ENCODE data around the gene CARD14.
"Not testable (repeated sequence)": the region's sequence is repeated elsewhere in the genome, so short reads cannot be mapped to it uniquely, and the experiment has no call there.

The CARD14 gene

GRCh38 chr17:80227666-80228065, 57.8 kb downstream of the CARD14 start:
- DNase-seq = no peak

GRCh38 chr17:80228477-80228876, 58.6 kb downstream of the CARD14 start:
- no peak for DNase-seq

GRCh38 chr17:80229011-80229410, 59.2 kb downstream of the CARD14 start:
- no peak for DNase-seq

GRCh38 chr17:80232438-80232837, 62.6 kb downstream of the CARD14 start:
- DNase-seq = no peak

- no peak for DNase-seq
These were observed 63.4 kb downstream of the CARD14 start for GRCh38 chr17:80233202-80233601.

- DNase-seq = no peak
These were observed 67.1 kb downstream of the CARD14 start for GRCh38 chr17:80236911-80237310.

- no peak for DNase-seq
These were observed 67.6 kb downstream of the CARD14 start for GRCh38 chr17:80237386-80237785.

GRCh38 chr17:80242505-80242904, 72.7 kb downstream of the CARD14 start:
- DNase-seq = no peak

GRCh38 chr17:80243526-80244433, 74.0 kb downstream of the CARD14 start:
- DNase-seq = no peak

GRCh38 chr17:80244448-80244847, 74.6 kb downstream of the CARD14 start:
- DNase-seq = not testable (repeated sequence)

GRCh38 chr17:80244871-80245509, 75.2 kb downstream of the CARD14 start:
- no peak for DNase-seq

GRCh38 chr17:80245566-80246265, 75.9 kb downstream of the CARD14 start:
- no peak for DNase-seq

- no peak for DNase-seq
These were observed 76.4 kb downstream of the CARD14 start for GRCh38 chr17:80246266-80246681.

- DNase-seq = no peak
These were observed 76.9 kb downstream of the CARD14 start for GRCh38 chr17:80246726-80247125.

GRCh38 chr17:80247561-80247960, 77.7 kb downstream of the CARD14 start:
- DNase-seq = no peak

GRCh38 chr17:80248001-80248893, 78.4 kb downstream of the CARD14 start:
- no peak for DNase-seq

- no peak for DNase-seq
These were observed 79.3 kb downstream of the CARD14 start for GRCh38 chr17:80248894-80249710.

GRCh38 chr17:80251966-80252365, 82.1 kb downstream of the CARD14 start:
- no peak for DNase-seq

GRCh38 chr17:80252871-80253270, 83.0 kb downstream of the CARD14 start:
- no peak for DNase-seq

GRCh38 chr17:80253631-80254395, 84.0 kb downstream of the CARD14 start:
- no peak for DNase-seq
